Measurements from ENCODE around the gene FOXRED1. TPM values are rescaled to one million over a fixed set of nuclear protein-coding genes. Genes with fewer than 3 reads are reported as not detected.

Gene FOXRED1
- total and polyA plus RNA-seq, 2 of the 13 experiments (the other 11 are each of a cell fraction or from before 2014, with no cell fraction given), result 29.6 to 42.9 TPM

DNA sequence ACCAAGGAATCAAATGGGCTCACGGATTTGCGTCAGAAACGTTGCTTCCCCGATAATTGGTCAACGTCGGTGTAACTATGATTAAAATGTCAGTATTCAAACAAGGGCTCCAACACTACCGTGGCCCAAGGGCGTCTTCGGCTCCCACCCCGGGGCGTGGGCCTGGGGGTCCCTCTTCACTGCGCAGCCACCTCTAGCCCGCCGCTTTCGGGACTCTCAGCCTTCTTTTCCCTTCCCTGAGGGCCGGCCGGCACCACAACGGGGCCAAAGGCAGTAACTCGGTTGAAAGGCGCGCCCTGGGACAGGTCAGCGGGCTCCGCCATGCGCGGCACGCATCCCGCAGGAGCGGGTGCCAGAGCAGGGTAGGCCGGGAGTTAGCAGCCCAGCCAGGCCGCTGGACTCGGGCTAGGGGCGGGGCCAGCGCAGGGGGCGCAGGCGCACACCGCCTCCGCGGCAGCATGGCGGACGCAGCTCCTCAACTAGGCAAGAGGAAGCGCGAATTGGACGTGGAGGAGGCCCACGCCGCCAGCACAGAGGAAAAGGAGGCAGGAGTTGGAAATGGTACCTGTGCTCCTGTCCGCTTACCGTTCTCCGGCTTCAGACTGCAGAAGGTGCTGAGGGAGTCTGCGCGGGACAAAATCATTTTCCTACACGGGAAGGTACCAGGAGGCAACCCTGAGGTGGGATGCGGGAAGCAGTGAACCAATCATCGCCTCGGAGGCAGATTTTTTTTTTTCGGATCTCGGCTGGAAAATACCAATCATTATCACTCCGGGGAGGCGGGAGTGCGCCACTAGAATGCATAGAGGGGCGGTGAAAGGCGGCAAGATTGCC, 34.9 kb downstream of the FOXRED1 start, which contains the start of gene DCPS (continued):
- TF ChIP-seq, protein P1, sequence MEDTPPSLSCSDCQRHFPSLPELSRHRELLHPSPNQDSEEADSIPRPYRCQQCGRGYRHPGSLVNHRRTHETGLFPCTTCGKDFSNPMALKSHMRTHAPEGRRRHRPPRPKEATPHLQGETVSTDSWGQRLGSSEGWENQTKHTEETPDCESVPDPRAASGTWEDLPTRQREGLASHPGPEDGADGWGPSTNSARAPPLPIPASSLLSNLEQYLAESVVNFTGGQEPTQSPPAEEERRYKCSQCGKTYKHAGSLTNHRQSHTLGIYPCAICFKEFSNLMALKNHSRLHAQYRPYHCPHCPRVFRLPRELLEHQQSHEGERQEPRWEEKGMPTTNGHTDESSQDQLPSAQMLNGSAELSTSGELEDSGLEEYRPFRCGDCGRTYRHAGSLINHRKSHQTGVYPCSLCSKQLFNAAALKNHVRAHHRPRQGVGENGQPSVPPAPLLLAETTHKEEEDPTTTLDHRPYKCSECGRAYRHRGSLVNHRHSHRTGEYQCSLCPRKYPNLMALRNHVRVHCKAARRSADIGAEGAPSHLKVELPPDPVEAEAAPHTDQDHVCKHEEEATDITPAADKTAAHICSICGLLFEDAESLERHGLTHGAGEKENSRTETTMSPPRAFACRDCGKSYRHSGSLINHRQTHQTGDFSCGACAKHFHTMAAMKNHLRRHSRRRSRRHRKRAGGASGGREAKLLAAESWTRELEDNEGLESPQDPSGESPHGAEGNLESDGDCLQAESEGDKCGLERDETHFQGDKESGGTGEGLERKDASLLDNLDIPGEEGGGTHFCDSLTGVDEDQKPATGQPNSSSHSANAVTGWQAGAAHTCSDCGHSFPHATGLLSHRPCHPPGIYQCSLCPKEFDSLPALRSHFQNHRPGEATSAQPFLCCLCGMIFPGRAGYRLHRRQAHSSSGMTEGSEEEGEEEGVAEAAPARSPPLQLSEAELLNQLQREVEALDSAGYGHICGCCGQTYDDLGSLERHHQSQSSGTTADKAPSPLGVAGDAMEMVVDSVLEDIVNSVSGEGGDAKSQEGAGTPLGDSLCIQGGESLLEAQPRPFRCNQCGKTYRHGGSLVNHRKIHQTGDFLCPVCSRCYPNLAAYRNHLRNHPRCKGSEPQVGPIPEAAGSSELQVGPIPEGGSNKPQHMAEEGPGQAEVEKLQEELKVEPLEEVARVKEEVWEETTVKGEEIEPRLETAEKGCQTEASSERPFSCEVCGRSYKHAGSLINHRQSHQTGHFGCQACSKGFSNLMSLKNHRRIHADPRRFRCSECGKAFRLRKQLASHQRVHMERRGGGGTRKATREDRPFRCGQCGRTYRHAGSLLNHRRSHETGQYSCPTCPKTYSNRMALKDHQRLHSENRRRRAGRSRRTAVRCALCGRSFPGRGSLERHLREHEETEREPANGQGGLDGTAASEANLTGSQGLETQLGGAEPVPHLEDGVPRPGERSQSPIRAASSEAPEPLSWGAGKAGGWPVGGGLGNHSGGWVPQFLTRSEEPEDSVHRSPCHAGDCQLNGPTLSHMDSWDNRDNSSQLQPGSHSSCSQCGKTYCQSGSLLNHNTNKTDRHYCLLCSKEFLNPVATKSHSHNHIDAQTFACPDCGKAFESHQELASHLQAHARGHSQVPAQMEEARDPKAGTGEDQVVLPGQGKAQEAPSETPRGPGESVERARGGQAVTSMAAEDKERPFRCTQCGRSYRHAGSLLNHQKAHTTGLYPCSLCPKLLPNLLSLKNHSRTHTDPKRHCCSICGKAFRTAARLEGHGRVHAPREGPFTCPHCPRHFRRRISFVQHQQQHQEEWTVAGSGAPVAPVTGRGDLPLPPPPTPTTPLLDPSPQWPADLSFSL (CRISPR knock-in tag; IDR thresholded peaks at IDR 0.05), result no peak
- TF ChIP-seq THAP8 (CRISPR knock-in tag; IDR thresholded peaks at IDR 0.05; ENCODE audit: borderline replicate concordance), result peak; percentile 66; the same call in 1 of the 2 replicates
- no peak; the same call in 1 of the 2 replicates for TF ChIP-seq ZNF615 (CRISPR knock-in tag; IDR thresholded peaks at IDR 0.05; ENCODE audit: borderline replicate concordance)
- no peak for TF ChIP-seq ZNF740 (CRISPR knock-in tag; IDR thresholded peaks at IDR 0.05)
- TF ChIP-seq ZNF253 (CRISPR knock-in tag; IDR thresholded peaks at IDR 0.05; ENCODE audit: borderline replicate concordance), result peak; percentile 91; the same call in 1 of the 2 replicates
- peak; percentile 78; the same call in 1 of the 2 replicates for TF ChIP-seq SATB2 (CRISPR knock-in tag; IDR thresholded peaks at IDR 0.05)
- TF ChIP-seq JDP2 (CRISPR knock-in tag; IDR thresholded peaks at IDR 0.05; ENCODE audit: borderline replicate concordance), result 0 out of 2 replicates have a peak, but pooled peaks have one; percentile 34
- 0 out of 2 replicates have a peak, but pooled peaks have one; percentile 63 for TF ChIP-seq ZFP36L2 (CRISPR knock-in tag; IDR thresholded peaks at IDR 0.05)
- TF ChIP-seq FOXK1 (CRISPR knock-in tag; IDR thresholded peaks at IDR 0.05; ENCODE audit: borderline replicate concordance, low read depth), result peak; percentile 76
- no peak for TF ChIP-seq PCBP2 (optimal IDR thresholded peaks at IDR 0.05; ENCODE audit: low read depth, low read length, poor library complexity, severe bottlenecking)
- TF ChIP-seq E2F5 (CRISPR knock-in tag; conservative IDR thresholded peaks at IDR 0.05), result peak; percentile 92
- no peak for TF ChIP-seq ATRX (CRISPR knock-in tag; IDR thresholded peaks at IDR 0.05; ENCODE audit: borderline replicate concordance)
- TF ChIP-seq ISL2 (CRISPR knock-in tag; IDR thresholded peaks at IDR 0.05), result peak; percentile 45; the same call in 1 of the 2 replicates
- no peak for TF ChIP-seq HMGA1 (CRISPR knock-in tag; conservative IDR thresholded peaks at IDR 0.05)
- peak; percentile 68; the same call in 1 of the 2 replicates for TF ChIP-seq KLF11 (CRISPR knock-in tag; IDR thresholded peaks at IDR 0.05)
- TF ChIP-seq SNRNP70 (IDR thresholded peaks at IDR 0.05; ENCODE audit: low read depth, low read length), result no peak
- 0 out of 2 replicates have a peak, but pooled peaks have one; percentile 25 for TF ChIP-seq ZNF747 (CRISPR knock-in tag; IDR thresholded peaks at IDR 0.05; ENCODE audit: borderline replicate concordance)
- TF ChIP-seq ZFP36 (IDR thresholded peaks at IDR 0.05; ENCODE audit: borderline replicate concordance, low read depth, low read length, partially characterized antibody), result no peak
- peak; percentile 52; the same call in 1 of the 2 replicates for TF ChIP-seq TOPORS (CRISPR knock-in tag; IDR thresholded peaks at IDR 0.05)
- TF ChIP-seq TBX3 (IDR thresholded peaks at IDR 0.05; ENCODE audit: borderline replicate concordance), result no peak

Measured in HepG2 (cell line).